NCI-H2107 treated with DMSO at 0.1 percent for 48 hours (cell line): ENCODE results near the gene ATP6V0E1.
"Not testable (repeated sequence)": the region's sequence is repeated elsewhere in the genome, so short reads cannot be mapped to it uniquely, and the experiment has no call there.

ENCODE experiments used
- DNase-seq: peaks from one replicate; lab custom pipeline; 2025; ENCODE audit not compliant: unreplicated experiment; lab: John Stamatoyannopoulos, UW

The ATP6V0E1 gene

DNA sequence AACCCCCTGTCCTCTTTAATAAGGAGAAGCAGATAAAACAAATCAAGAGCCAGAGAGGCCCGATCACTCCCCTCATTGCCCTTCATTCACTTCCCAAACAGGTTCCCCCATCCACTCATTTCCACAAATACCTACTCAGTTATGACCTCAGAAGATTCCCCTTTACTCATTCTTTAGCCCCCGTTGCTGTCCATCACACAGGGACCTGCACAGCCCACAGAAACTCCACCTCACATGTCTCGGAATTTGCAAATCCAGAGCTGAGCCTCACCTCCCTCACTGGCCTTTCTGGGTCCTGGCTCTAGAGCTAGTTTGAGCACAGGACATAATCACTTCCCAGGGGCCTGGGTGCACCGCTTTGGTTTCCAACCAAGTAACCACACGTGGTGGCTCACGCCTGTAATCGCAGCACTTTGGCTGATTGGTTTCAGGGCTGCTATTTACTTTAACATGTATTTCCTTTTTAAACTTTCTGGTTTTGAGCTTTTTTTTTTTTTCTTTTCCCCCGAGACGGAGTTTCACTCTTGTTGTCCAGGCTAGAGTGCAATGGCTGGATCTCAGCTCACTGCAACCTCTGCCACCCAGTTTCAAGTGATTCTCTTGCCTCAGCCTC, 17.8 kb downstream of the ATP6V0E1 start:
- DNase-seq = no peak

DNA sequence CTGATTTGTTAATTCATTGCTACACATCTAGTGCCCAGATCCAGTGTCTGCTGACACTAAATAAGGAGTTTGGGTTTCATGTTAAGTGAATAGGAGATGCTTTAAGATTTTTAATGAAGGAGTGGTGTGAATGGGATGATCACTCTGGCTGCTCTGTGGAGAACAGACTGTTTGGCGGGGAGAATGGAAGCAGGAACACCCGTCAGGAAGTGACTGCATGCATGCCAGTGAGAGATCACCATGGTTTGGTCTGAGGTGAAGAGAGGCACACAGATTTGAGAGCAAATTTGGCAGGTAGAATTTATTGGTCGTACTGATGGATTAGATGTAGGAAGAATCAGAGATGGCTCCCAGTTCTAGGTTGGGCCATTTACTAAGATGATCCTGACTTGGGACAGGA, 19.8 kb downstream of the ATP6V0E1 start:
- no peak for DNase-seq

DNA sequence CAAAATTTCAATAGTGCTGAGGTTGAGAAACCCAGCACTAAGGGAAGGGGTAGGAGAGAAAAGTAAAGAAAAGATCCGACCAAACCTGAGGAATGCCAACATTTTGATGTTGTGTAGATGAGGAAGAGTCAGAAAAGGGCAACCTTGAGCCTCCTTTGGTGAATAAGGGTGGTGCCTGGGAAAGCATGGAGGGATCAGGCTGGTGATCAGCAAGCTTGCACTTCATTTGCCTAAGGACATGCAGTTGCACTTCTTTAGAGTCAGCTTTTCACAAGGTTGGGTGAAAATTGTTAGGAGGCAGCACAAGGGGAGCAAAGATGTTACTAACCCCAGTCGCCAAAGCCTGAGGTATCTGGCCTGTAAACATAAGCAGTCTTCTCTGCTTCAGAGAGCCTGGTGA, 20.4 kb downstream of the ATP6V0E1 start:
- DNase-seq = no peak

DNA sequence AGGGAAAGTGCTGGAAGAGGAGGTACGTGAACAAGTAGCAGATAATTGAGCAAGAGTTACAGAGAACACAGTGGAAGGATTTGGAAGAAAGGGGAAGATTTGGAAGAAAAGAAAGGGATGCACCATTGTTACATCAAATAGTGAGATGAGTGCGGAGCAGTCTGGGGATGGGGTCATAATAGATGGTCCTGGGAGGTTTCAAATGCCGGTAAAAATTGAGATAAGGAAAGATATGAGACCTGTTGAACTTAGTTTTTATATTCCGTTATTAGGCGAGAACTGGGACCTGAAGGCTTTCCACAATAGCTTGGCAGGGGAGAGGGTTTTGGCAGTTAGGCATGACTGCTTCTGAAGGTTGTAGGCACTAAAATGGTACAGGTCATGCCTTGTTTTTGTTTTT, 20.9 kb downstream of the ATP6V0E1 start:
- DNase-seq = no peak

DNA sequence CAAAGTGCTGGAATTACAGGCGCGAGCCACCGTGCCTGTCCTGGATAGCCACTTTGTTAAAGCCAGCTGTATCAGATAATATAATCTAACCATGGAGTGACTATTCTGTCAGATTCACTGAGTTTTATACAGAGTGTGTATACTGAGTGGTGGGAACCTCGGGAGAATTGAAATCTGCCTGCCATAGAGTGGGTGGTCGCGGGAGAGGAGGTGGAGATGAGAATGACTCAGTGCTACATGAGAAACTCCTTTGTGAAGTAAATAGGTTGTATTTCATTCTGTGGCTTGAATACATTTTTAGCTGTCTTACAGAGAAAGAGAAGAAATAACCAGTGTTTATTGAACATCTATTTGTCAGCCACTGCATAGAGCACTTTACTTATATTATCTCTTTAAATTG, 26.4 kb downstream of the ATP6V0E1 start:
- DNase-seq = no peak

DNA sequence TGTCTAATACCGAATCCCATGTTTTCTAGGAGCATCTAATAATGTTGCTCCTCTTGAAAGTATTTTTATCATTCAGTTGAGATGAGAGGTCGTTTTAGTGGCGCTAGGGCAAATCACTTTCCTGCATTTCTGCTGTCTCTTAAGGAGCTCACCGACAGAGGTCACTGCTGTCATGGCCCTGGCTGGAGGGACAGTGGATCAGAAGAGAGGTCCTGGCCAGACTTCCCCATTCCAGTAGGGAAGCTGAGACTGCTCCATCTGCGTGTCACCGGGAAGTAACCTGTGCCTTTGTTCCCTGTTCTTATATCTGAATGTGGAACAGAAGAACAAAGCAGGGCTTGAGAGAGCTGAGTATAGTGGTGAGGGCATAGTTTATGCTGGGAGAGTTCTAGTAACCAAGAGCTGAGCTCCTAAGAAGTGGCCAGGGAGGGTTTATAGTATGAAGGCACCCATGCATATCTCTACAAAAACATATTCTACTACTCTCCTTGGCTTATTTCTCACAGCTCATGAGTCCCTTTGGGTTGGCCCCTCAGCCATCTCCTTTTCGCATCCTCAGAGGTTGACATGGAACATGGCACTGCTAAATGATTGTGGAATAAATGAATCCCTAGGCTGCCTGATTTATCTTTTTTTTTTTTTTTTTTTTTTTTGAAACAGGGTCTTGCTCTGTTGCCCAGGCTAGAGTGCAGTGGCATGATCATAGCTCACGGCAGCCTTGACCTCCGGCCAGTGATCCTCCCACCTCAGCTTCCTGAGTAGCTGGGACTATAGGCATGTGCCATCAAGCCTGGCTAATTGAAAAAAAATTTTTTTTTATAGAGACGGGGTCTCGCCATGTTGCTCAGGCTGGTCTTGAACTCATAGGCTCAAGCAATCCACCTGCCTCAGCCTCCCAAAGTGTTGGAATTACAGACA, 27.2 kb downstream of the ATP6V0E1 start:
- DNase-seq = no peak

DNA sequence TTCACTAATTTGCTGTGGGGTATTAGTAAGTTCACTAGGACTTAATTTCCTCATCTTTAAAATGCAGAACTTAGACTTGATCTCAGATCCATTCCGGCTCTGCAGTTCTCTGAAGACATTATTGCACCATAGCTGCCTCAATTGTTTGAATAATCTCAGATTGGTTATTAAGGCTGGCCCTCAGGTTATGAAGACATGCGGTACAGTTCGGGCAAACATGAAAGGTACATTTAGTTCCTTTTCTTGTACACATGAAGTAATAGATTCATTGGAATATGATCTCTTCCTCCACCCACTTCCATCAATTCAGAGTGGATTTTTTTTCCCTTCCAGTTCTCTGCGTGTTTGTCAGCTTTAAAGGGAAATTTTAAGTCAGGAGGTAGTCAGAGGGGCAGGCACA, 28.0 kb downstream of the ATP6V0E1 start:
- no peak for DNase-seq

DNA sequence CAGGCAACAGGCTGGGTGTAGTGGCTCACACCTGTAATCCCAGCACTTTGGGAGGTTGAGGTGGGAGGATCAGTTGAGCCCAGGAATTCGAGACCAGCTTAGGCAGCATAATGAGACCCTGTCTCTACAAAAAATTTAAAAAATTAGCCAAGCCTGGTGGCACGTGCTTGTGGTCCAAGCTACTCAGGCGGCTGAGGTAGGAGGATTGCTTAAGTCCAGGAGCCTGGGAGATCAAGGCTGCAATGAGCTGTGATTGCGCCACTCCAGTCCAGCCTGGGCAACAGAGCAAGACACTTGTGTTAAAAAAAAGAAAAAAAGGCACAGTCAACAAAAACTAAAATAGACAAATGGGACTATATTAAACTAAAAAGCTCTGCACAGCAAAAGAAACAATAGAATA, 29.3 kb downstream of the ATP6V0E1 start:
- no peak for DNase-seq

DNA sequence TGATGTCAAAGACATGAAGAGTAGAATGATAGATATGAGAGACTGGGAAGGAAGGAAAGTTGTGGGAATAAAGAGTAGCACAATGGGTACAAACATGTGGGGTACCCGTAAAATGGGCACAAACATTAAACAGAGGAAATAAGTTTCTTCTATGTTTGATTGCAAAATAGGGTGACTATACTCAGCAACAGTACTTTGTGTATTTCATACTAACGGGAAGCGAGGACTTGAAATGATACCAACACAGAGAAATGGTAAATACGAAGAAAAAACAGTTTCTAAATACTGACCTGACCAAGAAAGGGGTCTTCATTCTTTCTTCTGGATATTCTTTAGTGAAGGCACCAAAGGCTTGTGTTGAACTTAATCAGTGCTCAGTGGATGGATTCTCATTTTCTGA, 31.1 kb downstream of the ATP6V0E1 start:
- no peak for DNase-seq

DNA sequence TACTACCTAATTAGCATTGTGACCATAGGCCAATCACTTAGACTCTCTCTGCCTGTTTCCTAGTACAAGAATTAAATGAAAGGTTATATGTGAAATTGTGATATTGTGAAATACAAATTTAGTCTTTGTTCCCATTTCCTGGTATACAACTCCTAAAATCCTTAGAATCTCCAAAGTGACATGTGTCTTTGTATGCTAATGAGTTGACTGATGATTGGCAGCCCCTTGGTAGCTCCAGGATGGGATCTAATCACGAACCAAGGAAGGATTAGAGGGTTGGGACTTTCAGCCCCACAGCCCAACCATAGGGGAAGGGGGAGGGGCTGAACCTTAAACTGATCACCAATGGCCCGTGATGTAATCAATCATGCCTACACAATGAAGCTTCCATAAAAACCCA, 31.6 kb downstream of the ATP6V0E1 start:
- DNase-seq = no peak

DNA sequence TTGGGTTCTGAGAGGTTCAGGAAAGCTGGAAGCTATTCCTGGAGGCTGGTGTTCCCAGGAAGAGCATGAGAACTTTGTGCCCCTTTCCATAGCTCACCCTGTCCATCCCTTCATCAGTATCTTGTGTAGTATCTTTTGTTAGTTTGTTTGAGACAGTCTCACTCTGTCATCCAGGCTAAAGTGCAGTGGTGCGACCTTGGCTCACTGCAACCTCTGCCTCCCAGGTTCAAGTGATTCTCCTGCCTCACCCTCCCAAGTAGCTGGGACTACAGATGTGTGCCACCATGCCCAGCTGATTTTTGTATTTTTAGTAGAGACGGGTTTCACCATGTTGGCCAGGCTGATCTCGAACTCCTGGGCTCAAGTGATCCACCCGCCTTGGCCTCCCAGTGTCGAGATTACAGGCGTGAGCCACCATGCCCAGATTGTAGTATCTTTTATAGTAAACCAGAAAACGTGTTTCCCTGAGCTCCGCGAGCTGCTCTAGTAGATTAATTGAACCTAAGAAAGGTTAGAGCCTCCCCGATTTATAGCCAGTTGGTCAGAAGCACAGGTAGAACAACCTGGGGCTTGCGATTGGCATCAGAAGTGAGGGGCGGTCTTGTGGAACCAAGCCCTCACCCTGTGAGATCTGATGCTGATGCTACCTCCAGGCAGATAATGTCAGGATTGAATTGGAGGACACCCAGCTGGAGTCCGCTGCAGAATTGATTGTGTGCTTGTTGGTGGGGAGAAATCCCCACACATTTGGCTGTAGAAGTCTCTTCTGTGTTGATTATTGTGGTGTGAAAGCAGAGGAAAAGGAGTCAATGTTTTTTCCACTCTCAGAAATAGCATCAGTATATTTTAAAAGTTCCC, 32.3 kb downstream of the ATP6V0E1 start:
- no peak for DNase-seq

DNA sequence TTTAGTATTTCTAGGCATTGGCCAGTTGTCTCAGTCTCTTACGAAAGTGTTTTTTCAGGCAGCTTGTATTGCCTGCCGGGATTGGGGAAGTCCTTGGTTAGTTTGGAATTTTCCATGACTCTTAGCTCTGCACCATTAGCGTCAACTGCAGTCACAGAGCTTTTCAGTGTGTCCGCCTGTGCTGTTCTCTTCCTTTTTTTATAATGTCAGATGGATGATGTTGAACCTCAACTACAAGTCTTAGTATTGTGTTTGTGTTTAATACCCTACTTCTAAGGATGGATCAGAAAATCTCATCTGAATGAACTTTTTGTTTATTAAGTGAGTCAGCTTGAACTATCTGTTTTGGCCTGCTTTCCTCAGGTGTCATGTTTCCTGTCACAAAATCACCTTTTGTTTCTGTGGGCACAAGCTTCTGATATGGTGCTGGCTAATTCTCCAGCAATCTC, 33.1 kb downstream of the ATP6V0E1 start:
- DNase-seq = peak; percentile 33

DNA sequence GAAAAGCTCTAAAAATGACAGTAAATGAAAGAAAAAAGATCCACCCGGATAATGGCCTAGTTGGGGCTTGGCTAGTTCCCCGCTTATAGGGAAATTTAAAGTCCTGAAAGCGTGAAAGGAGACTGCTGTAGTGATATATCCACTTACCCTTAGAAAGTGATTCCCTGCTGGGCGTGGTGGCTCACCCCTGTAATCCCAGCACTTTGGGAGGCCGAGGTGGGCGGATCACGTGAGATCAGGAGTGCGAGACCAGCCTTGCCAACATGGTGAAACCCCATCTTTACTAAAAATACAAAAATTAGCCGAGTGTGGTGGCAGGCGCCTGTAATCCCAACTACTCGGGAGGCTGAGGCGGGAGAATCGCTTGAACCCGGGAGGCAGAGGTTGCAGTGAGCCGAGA, 33.5 kb downstream of the ATP6V0E1 start:
- DNase-seq = not testable (repeated sequence)

DNA sequence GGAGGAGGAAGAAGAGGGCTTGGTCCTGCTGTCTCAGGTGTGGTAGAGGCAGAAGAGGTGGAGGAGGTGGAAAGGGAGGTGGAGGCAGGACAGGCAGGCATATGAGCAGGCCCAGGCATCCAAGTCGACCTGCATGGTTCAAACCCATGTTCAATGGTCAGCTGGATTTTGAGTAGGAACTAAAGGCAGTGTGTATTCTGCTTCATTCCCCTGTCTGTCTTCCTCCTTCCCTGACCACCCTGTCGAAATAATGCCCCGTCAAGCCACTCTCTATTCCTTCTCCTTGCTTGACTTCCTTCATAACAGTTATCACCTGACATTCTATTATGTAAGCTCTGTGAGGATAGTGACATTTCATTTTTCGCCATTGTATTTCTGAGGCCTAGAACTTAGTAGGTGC, 34.8 kb downstream of the ATP6V0E1 start:
- DNase-seq = no peak

DNA sequence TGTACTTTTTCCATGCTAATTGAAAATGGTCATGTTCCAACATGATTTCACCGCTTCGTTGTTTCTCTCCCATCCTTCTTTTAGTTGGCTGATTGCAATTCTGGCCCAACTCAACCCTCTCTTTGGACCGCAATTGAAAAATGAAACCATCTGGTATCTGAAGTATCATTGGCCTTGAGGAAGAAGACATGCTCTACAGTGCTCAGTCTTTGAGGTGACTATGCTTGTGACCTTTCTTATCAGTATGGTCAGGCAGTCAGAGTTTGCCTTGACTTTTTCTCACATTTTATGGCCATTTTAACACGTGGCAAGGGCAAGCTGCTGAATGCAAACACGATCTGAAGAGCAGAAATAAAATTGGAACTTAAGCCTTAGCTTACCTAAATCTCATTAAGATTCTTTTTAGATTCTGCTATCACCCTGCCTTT, 36.6 kb downstream of the ATP6V0E1 start:
- no peak for DNase-seq

DNA sequence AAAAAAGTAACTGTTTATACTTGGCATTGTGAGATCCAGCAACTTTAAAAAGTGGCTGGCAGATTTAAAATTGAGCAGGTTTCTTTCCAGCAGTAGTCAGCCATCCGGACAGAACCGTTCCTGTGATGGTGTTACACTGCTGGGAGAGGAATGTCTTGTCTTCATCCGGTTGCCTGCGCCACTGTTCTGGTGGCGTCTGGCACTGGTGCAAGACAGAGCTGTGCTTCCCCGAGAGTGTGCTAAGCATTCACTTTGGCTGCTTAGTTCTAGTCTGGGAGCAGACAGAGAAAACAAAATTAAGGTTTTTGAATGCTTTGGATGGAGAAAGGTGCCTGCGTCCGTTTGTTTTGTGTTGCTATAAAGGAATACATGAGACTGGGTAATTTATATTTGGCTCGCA, 37.1 kb downstream of the ATP6V0E1 start:
- DNase-seq = no peak

DNA sequence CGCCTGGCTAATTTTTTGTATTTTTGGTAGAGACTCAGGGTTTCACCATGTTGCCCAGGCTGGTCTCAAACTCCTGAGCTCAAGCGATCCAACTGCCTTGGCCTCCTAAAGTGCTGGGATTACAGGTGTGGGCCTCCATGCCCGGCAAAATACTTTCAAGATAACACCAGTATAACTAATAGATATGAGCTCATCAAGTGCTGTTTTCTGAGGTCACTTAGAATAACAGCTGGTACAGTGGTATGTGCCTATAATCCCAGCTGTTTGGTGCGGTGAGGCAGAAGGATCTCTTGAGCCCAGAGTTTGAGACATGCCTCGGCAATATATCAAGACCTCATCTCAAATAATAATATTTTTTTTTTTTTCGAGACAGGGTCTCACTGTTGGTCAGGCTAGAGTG, 42.1 kb downstream of the ATP6V0E1 start:
- no peak for DNase-seq

DNA sequence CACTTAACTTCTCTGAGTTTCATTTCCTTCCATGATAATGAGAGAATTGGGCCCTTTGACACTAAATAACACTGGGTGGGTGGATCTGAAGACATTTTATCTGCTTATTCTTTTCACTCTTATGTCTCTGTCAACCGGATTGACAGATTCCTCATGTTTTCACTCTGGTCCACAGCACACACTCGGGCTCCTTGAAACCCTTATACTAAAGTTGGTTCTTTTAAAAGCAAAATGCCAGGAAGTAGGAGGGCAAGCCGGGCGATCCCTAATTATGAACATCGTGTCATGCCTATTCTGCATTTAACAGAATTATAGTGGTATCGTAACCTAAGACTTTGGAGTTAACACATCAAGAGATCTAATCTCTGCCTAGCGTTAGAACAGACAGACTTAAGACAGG, 44.3 kb downstream of the ATP6V0E1 start:
- no peak for DNase-seq

DNA sequence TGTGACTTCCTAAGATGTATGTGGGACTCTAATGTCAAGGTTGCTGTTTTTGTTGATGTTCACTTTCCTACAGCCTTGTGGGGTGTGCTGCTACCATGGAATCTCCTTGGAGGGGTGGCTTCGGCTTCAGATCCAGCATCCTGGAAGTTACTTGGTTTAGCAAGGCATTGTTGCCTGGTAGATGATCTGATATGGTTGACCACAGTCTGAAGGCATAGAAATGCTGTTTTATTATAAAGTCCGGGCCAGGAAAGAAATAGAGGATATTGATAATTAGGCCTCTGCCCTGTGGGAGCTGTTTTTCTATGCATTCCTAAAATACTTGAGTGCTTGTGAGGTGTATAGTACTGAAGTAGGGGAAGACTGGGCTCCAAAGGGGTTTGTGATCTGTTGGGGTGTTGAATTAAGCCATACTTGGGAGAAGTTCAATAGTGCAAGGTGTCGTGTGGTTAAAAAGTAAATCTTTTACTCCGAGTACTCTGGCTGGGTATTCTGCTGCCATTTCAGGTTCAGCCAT, 45.3 kb downstream of the ATP6V0E1 start:
- DNase-seq = no peak

DNA sequence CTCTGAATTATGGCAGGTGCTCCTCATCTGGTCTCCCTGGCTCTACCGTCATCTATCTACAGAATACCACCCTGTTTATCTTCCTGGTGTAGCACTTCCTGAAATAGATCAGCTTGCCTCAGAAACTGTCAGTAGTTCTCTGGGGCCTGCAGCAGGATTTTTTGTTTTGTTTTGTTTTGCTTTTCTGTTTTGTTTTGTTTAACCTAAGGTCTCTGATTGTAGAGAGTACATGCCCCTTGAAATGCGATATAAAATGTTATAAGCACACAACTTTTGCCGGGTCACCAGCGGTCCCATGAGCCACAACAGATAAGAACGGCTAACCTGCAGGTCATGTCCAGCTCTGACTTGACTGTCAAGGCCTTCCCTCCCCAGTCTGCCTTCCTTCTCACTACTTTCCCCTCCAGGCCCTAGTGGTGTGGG, 45.9 kb downstream of the ATP6V0E1 start:
- no peak for DNase-seq

DNA sequence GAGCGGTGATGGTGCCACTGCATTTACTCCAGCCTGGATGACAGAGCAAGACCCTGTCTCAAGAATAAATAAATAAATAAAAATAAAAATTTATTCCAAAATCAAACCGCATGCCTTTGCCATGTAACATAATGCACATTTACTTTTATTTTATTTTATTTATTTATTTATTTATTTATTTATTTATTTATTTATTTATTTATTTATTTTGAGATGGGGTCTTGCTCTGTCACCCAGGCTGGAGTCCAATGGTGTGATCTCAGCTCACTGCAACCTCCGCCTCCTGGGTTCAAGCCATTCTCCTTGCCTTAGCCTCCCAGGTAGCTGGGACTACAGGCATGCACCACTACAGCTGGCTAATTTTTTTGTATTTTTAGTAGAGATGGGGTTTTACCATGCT, 48.5 kb downstream of the ATP6V0E1 start:
- not testable (repeated sequence) for DNase-seq
